Activated B cell treated with CpG ODN at 0.5 μM for 24 hours (primary cell): ENCODE data around the gene TM9SF2. TPM values are rescaled to one million over a fixed set of nuclear protein-coding genes. Genes with fewer than 3 reads are reported as not detected.

Source experiments
- ATAC-seq: fragments of 200-7000 bp; cut with Tn5 transposase; one replicate; pipeline ENCODE4 v1.10.0; 2021; ENCODE audit warnings: low read depth, mild to moderate bottlenecking, moderate library complexity
- CTCF ChIA-PET: fragments of 350-600 bp; sonication (Branson Sonifier 250); formaldehyde crosslinking; loops from one replicate; lab custom pipeline; 2021; ENCODE audit warnings: antibody characterized with exemption; lab: Charles Lee
- POLR2A ChIA-PET: fragments of 350-600 bp; sonication (Branson Sonifier 250); formaldehyde crosslinking; loops from one replicate; lab custom pipeline; 2021; ENCODE audit warnings: antibody characterized with exemption; lab: Charles Lee
- DNase-seq: peaks from one replicate; pipeline ENCODE4 v3.0.0; 2022
- H3K27ac Mint-ChIP-seq: one replicate; pipeline ENCODE4 v1.8.0; 2020; ENCODE audit warnings: mixed read lengths
- H3K27me3 Mint-ChIP-seq: one replicate; pipeline ENCODE4 v1.8.0; 2021; ENCODE audit warnings: mixed read lengths
- H3K36me3 Mint-ChIP-seq: one replicate; pipeline ENCODE4 v1.8.0; 2021; ENCODE audit warnings: low read depth, mixed read lengths
- H3K4me1 Mint-ChIP-seq: one replicate; pipeline ENCODE4 v1.8.0; 2021; ENCODE audit warnings: mixed read lengths
- H3K4me3 Mint-ChIP-seq: one replicate; pipeline ENCODE4 v1.8.0; 2020; ENCODE audit warnings: mild to moderate bottlenecking, mixed read lengths
- H3K9me3 Mint-ChIP-seq: one replicate; pipeline ENCODE4 v1.8.0; 2020; ENCODE audit warnings: mixed read lengths
- CTCF ChIP-seq: fragments of 200-600 bp; IDR thresholded peaks from one replicate; pipeline ENCODE4 v1.8.0; 2022; ENCODE audit warnings: antibody characterized with exemption, mild to moderate bottlenecking
- intact Hi-C: fragments of 100-400 bp; cut with micrococcal nuclease; formaldehyde crosslinking; loops from one replicate; pipeline ENCODE4 v1.15.1; 2024
- total RNA-seq: library from RNA; stranded (reverse); gene quantifications from 2 replicates; pipeline ENCODE4 v1.2.3, GENCODE V29; 2022

TM9SF2 gene
- total RNA-seq, 1 donor from 2014 or later = 76.0 TPM

GRCh38 chr13:99610702-99611289 is 109.5 kb downstream of the TM9SF2 start:
- intact Hi-C loops = loop anchor here (5.0 kb wide), 1 partner anchor 338 kb away; no protein-coding TSS in a partner anchor
- CTCF ChIA-PET = interaction anchor here (0.6 to 1.3 kb wide), 2 partner anchors 70 to 904 kb away, joined by 4 read pairs; no protein-coding TSS in a partner anchor
- POLR2A ChIA-PET = no interaction called here
- DNase-seq (no peak), ATAC-seq (no peak)
- no peak for TF ChIP-seq CTCF
- Mint-ChIP-seq H3K4me3 (no peak overlapping the region), H3K27ac (no peak overlapping the region), H3K9me3 (no peaks in the 10 kb centered on the region), H3K36me3 (peaks cover 3% of the 10 kb centered on the region), H3K4me1 (peaks cover 33% of the 10 kb centered on the region), H3K27me3 (no peaks in the 10 kb centered on the region)

Other genes starting within 250 kb of the TM9SF2 start
- 29.0 and 32.4 TPM in 2 replicates for gene GPR18, start 243.1 kb upstream of the TM9SF2 start, total RNA-seq
- 84.5 and 86.4 TPM in 2 replicates for gene GPR183, start 194.1 kb upstream of the TM9SF2 start, total RNA-seq
- gene CLYBL, start 105.2 kb downstream of the TM9SF2 start, total RNA-seq = 10.5 and 11.7 TPM in 2 replicates